NCI-H524 (cell line): Measurements from ENCODE around the gene SH3GL2.

Experiments
- DNase-seq, 2 experiments: peaks; one replicate each; lab custom pipeline; 2025; lab: John Stamatoyannopoulos, UW

Gene SH3GL2

GRCh38 chr9:17658237-17658636, 79.4 kb downstream of the SH3GL2 start:
- no peak for DNase-seq

- no peak for DNase-seq
Observed at GRCh38 chr9:17660158-17660557, 81.3 kb downstream of the SH3GL2 start.

- DNase-seq, result no peak
Observed at GRCh38 chr9:17665450-17665849, 86.6 kb downstream of the SH3GL2 start.

GRCh38 chr9:17669206-17669605, 90.3 kb downstream of the SH3GL2 start:
- DNase-seq, result no peak

GRCh38 chr9:17682684-17683083, 103.8 kb downstream of the SH3GL2 start:
- no peak for DNase-seq

- DNase-seq, result no peak
Observed at GRCh38 chr9:17688834-17689233, 110.0 kb downstream of the SH3GL2 start.

GRCh38 chr9:17694336-17694735, 115.5 kb downstream of the SH3GL2 start:
- no peak for DNase-seq

GRCh38 chr9:17695482-17695881, 116.6 kb downstream of the SH3GL2 start:
- peak; percentile 5 to 79 for DNase-seq

GRCh38 chr9:17699615-17700330, 120.9 kb downstream of the SH3GL2 start:
- DNase-seq, result peak; percentile 70 to 87

- no peak for DNase-seq
Observed at GRCh38 chr9:17706347-17706746, 127.5 kb downstream of the SH3GL2 start.

- no peak for DNase-seq
Observed at GRCh38 chr9:17719053-17719452, 140.2 kb downstream of the SH3GL2 start.

GRCh38 chr9:17721954-17722353, 143.1 kb downstream of the SH3GL2 start:
- DNase-seq, result no peak

- DNase-seq, result no peak
Observed at GRCh38 chr9:17723656-17724055, 144.8 kb downstream of the SH3GL2 start.

GRCh38 chr9:17725399-17726010, 146.6 kb downstream of the SH3GL2 start:
- no peak for DNase-seq

GRCh38 chr9:17726298-17726697, 147.4 kb downstream of the SH3GL2 start:
- no peak for DNase-seq

GRCh38 chr9:17730899-17731298, 152.0 kb downstream of the SH3GL2 start:
- no peak for DNase-seq

- no peak for DNase-seq
Observed at GRCh38 chr9:17731308-17731707, 152.4 kb downstream of the SH3GL2 start.

- no peak for DNase-seq
Observed at GRCh38 chr9:17734674-17735073, 155.8 kb downstream of the SH3GL2 start.

- DNase-seq, result peak in 1 of 2 experiments; percentile 32
Observed at GRCh38 chr9:17735859-17736258, 157.0 kb downstream of the SH3GL2 start.

- no peak for DNase-seq
Observed at GRCh38 chr9:17739022-17739421, 160.2 kb downstream of the SH3GL2 start.

- DNase-seq, result no peak
Observed at GRCh38 chr9:17739736-17740135, 160.9 kb downstream of the SH3GL2 start.

GRCh38 chr9:17742067-17742466, 163.2 kb downstream of the SH3GL2 start:
- DNase-seq, result peak; percentile 56 to 75

GRCh38 chr9:17744786-17745185, 165.9 kb downstream of the SH3GL2 start:
- DNase-seq, result no peak

- DNase-seq, result peak in 1 of 2 experiments; percentile 14
Observed at GRCh38 chr9:17750269-17750668, 171.4 kb downstream of the SH3GL2 start.
